ENCODE measurements around the gene C1QL1.

C1QL1 gene

DNA sequence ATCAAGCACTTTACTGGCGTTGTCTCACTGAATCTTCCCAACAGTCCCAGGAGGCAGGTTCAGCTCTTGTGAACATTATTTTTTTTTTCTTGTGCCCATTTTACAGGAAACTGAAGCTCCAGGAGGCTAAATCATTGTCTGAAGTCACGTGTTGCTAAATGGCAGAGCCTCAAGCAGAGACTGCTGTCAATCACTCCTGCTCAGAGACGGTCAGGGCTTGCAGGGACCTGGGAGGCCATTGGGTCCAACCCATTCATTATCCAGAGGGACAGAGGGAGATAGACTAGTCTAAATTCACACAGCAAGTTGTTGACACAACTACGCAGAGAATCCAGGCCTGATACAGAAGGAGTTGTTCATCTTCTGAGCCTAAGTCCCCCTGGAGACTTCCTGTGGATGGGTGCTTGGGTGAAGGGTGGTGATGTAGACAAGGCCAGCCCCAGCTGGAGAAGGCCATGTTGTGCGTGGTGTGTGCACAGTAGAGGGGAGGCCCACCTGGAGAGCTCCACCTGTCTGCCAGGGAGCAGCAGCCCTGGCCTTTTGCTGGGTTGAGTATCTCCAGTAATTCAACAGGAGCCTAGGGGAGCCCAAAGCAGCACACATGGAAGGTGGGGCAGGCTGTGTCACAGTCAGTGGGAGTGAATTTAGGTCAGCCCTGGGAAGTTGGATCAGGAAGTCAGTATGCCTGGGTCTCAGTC is 24.3 kb upstream of the C1QL1 start:
- in situ Hi-C loops (cut with MboI; ENCODE audit: low sequenced_read_pairs, unreplicated experiment) = no loop called here
- TF ChIP-seq, protein P1, sequence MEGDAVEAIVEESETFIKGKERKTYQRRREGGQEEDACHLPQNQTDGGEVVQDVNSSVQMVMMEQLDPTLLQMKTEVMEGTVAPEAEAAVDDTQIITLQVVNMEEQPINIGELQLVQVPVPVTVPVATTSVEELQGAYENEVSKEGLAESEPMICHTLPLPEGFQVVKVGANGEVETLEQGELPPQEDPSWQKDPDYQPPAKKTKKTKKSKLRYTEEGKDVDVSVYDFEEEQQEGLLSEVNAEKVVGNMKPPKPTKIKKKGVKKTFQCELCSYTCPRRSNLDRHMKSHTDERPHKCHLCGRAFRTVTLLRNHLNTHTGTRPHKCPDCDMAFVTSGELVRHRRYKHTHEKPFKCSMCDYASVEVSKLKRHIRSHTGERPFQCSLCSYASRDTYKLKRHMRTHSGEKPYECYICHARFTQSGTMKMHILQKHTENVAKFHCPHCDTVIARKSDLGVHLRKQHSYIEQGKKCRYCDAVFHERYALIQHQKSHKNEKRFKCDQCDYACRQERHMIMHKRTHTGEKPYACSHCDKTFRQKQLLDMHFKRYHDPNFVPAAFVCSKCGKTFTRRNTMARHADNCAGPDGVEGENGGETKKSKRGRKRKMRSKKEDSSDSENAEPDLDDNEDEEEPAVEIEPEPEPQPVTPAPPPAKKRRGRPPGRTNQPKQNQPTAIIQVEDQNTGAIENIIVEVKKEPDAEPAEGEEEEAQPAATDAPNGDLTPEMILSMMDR (IDR thresholded peaks at IDR 0.05; ENCODE audit: borderline replicate concordance, control extremely low read depth, extremely low read depth, insufficient read depth, missing control alignments) = no peak
- DNase-seq (ENCODE audit: low spot score) = no peak

DNA sequence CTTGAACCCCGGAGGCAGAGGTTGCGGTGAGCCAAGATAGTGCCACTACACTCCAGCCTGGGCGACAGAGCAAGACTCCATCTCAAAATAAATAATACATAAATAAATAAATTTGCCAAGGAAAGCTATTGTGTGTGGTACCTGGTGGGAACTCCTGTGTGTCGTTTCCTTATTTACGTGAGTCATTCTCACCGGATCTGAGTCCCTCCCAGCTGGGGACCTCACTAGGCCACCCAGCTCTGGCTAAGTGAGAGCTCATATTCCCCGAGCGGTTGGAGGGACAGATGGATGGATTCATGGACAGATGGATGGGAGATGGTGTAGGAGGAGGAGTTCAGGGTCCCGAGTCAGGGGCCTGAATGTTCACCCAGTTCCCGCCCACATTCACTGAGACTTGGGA is 22.9 kb upstream of the C1QL1 start:
- in situ Hi-C loops (cut with MboI; ENCODE audit: low sequenced_read_pairs, unreplicated experiment) = no loop called here
- TF ChIP-seq, protein P1 (IDR thresholded peaks at IDR 0.05; ENCODE audit: borderline replicate concordance, control extremely low read depth, extremely low read depth, insufficient read depth, missing control alignments) = no peak
- DNase-seq (ENCODE audit: low spot score) = no peak

DNA sequence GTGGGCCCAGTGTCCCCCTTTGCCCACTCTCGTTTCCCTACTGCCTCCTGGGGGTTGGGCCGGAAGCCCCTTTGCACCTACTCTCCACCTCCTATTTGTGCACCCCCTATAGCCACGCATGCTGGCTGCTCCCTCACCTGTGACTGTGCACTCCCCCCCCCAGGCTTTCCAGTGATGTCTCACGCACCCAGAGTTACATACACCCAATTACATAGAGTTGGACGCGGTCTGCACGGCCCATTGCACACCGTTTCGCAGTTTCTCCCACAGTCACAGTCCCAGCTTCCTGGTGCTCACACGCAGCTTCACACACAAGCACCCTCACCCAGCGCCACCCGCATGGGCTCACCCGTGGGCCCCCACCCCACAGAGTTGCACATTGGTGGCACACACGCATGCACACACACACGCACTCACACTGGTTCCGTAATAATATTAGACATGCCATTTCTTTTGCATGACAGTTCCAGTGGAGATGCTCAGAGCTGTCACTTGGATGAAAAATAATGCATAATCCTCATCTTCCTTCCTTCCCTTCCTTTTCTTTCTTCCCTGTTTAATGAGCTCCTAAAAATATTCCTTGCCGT is 21.5 kb upstream of the C1QL1 start:
- DNase-seq (ENCODE audit: low spot score) = no peak
- TF ChIP-seq, protein P1 (IDR thresholded peaks at IDR 0.05; ENCODE audit: borderline replicate concordance, control extremely low read depth, extremely low read depth, insufficient read depth, missing control alignments) = no peak
- in situ Hi-C loops (cut with MboI; ENCODE audit: low sequenced_read_pairs, unreplicated experiment) = no loop called here

DNA sequence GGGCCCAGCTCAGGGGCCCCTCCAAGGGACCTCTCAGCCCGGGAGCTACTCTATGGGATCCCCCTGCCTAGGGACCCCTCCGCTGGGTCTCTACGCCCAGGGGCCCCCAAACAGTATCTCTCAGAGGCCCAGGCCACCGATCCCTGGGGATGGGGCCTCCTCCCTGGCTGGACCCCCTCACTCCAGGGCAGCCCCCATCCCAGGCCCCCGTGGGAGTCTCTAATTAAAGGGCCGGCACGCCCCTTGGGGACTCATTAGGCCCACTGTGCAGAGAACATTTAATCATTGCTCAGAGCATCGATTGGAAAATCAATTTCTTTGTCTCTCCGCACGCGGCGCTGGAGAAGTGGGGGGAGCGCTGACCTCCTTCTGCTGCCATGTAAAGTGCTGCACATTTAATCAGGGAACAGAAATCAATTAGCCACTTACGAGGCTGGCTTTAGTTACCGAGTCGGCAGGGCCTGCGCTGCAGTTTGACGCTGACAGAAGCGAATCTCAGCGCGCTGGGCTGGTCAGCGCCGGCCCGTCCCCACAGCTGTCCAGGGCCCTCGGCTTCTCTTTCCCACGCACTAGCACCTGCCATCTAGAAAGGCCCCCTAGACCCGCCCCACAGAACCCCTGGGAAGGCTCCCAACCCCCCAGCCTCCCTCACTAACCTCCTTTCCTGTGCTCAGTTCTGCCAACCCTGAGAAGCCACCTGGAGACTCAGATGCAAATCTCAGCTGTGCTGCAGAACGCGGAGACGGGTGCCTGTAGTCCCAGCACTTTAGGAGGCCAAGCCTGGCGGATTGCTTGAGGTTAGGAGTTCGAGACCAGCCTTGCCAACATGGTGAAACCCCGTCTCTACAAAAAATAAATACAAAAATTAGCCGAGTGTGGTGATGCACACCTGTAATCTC is 20.2 kb upstream of the C1QL1 start:
- no peak for DNase-seq (ENCODE audit: low spot score)
- in situ Hi-C loops (cut with MboI; ENCODE audit: low sequenced_read_pairs, unreplicated experiment) = no loop called here
- TF ChIP-seq, protein P1 (IDR thresholded peaks at IDR 0.05; ENCODE audit: borderline replicate concordance, control extremely low read depth, extremely low read depth, insufficient read depth, missing control alignments) = no peak

DNA sequence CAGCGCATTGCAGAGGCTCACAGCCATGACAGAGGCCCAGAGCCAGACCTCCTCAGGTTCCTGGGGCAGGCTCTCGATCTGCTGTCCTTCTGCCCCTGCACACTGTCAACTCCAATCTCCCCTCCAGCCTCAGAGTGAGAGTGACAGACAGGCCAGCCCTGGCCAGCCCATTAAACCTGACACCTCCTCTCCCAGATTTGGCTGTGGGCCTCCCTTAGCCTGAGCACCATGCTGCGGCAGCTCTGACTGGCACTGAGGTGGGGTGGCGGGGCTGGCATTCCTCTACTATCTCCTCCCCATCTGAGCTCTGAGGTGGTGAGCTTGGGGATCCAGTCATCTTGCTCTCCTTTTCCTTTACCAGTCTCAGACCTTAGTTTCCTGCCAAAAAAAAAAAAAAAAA is 15.5 kb upstream of the C1QL1 start:
- TF ChIP-seq, protein P1 (IDR thresholded peaks at IDR 0.05; ENCODE audit: borderline replicate concordance, control extremely low read depth, extremely low read depth, insufficient read depth, missing control alignments) = no peak
- DNase-seq (ENCODE audit: low spot score) = no peak
- in situ Hi-C loops (cut with MboI; ENCODE audit: low sequenced_read_pairs, unreplicated experiment) = no loop called here

DNA sequence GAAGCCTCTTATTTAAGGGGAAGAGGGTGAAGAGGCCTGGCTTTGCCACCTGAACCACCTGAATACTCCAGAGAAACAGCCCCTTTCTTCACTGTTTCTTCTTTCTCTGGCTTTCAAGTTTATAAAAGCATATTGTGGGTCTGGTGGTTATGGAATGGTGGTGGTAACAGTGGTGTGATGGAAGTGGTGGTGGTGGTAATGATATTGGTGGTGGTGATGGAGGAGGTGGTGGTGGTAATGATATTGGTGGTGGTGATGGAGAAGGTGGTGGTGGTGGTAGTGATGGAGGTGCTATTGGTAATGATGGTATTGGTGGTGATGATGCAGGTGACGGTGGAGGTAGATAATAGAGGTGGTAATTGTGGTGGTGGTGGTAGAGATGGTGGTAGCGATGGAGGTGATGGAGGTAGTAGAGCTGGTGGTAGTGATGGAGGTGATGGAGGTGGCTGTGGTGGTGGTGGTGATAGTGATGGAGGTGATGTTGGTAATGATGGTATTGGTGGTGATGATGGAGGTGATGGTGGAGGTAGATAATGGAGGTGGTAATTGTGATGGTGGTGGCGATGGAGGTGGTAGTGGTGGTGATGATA is 14.1 kb upstream of the C1QL1 start:
- in situ Hi-C loops (cut with MboI; ENCODE audit: low sequenced_read_pairs, unreplicated experiment) = no loop called here
- DNase-seq (ENCODE audit: low spot score) = no peak
- TF ChIP-seq, protein P1 (IDR thresholded peaks at IDR 0.05; ENCODE audit: borderline replicate concordance, control extremely low read depth, extremely low read depth, insufficient read depth, missing control alignments) = no peak
